CD4-positive, alpha-beta memory T cell (primary cell): ENCODE data around the gene SPEM1. TPM values are rescaled to one million over a fixed set of nuclear protein-coding genes. Genes with fewer than 3 reads are reported as not detected.
"Not testable (repeated sequence)": the region's sequence is repeated elsewhere in the genome, so short reads cannot be mapped to it uniquely, and the experiment has no call there.

ENCODE experiments used
- CTCF ChIA-PET: fragments of 350-600 bp; sonication (Branson Sonifier 250); formaldehyde crosslinking; loops from one replicate; lab custom pipeline; 2021; ENCODE audit warnings: inconsistent platforms; ENCODE audit not compliant: partially characterized antibody; lab: Charles Lee
- POLR2A ChIA-PET: fragments of 350-600 bp; sonication (Branson Sonifier 250); formaldehyde crosslinking; loops from one replicate; lab custom pipeline; 2021; ENCODE audit not compliant: partially characterized antibody; lab: Charles Lee
- DNase-seq, 5 donors: peaks; one replicate each; pipeline versions ENCODE4 v3.0.0 to v3.0.0-alpha.2; 2020 to 2022; ENCODE audit warnings: mixed read lengths in 1 of 5
- H3K27ac ChIP-seq: one replicate; pipeline ENCODE4 v1.7.0; 2013; ENCODE audit warnings: low read depth, low read length
- H3K27me3 ChIP-seq: 2 replicates; pipeline ENCODE4 v1.7.0; 2013; ENCODE audit warnings: mild to moderate bottlenecking, low read length, moderate library complexity; ENCODE audit not compliant: insufficient read depth
- H3K36me3 ChIP-seq: 2 replicates; pipeline ENCODE4 v1.7.0; 2013; ENCODE audit warnings: mild to moderate bottlenecking, low read length, moderate library complexity; ENCODE audit not compliant: insufficient read depth
- H3K4me1 ChIP-seq: 2 replicates; pipeline ENCODE4 v1.7.0; 2013; ENCODE audit warnings: mild to moderate bottlenecking, low read length, moderate library complexity; ENCODE audit not compliant: insufficient read depth
- H3K4me3 ChIP-seq, 2 donors: one replicate each; pipeline ENCODE4 v1.7.0; 2013; ENCODE audit warnings: low read length in 2 of 2, mild to moderate bottlenecking in 1 of 2
- H3K9me3 ChIP-seq, 2 donors: one replicate each; pipeline ENCODE4 v1.7.0; 2013; ENCODE audit warnings: low read length in 2 of 2, control low read depth in 1 of 2; ENCODE audit not compliant: control insufficient read depth in 1 of 2
- H3K27ac Mint-ChIP-seq, 7 donors: one replicate each; pipeline ENCODE4 v1.8.0; 2020 to 2021; ENCODE audit warnings: mixed read lengths in 7 of 7, mild to moderate bottlenecking in 6 of 7, inconsistent platforms in 3 of 7, moderate library complexity in 3 of 7
- H3K27me3 Mint-ChIP-seq, 2 donors: one replicate each; pipeline ENCODE4 v1.8.0; 2020 to 2021; ENCODE audit warnings: mixed read lengths in 2 of 2
- H3K36me3 Mint-ChIP-seq, 2 donors: one replicate each; pipeline ENCODE4 v1.8.0; 2020 to 2021; ENCODE audit warnings: mixed read lengths in 2 of 2, inconsistent platforms in 1 of 2, mild to moderate bottlenecking in 1 of 2
- H3K4me1 Mint-ChIP-seq, 4 donors: one replicate each; pipeline ENCODE4 v1.8.0; 2020 to 2021; ENCODE audit warnings: mixed read lengths in 4 of 4, mild to moderate bottlenecking in 1 of 4
- H3K4me3 Mint-ChIP-seq, 8 donors: one replicate each; pipeline ENCODE4 v1.8.0; 2020 to 2021; ENCODE audit warnings: mixed read lengths in 8 of 8, mild to moderate bottlenecking in 7 of 8, moderate library complexity in 6 of 8, inconsistent platforms in 3 of 8
- H3K9me3 Mint-ChIP-seq, 8 donors: one replicate each; pipeline ENCODE4 v1.8.0; 2020 to 2021; ENCODE audit warnings: mixed read lengths in 8 of 8, mild to moderate bottlenecking in 5 of 8, inconsistent platforms in 3 of 8, moderate library complexity in 1 of 8
- intact Hi-C: fragments of 100-400 bp; cut with micrococcal nuclease; formaldehyde crosslinking; loops from one replicate; pipeline ENCODE4 v1.15.1; 2023
- polyA plus RNA-seq, 2 donors: library from polyadenylated mRNA; unstranded; fragments of 300-500 nt; fragmentation: Illumina TruSeq; gene quantifications; one replicate each; pipeline ENCODE4 v1.2.3, GENCODE V29; 2021
- total RNA-seq, 2 experiments: library from RNA; stranded (reverse); gene quantifications; one replicate each; pipeline ENCODE4 v1.2.3, GENCODE V29; 2021

The SPEM1 gene
- total and polyA plus RNA-seq, 4 experiments from 2014 or later, result not detected

DNA sequence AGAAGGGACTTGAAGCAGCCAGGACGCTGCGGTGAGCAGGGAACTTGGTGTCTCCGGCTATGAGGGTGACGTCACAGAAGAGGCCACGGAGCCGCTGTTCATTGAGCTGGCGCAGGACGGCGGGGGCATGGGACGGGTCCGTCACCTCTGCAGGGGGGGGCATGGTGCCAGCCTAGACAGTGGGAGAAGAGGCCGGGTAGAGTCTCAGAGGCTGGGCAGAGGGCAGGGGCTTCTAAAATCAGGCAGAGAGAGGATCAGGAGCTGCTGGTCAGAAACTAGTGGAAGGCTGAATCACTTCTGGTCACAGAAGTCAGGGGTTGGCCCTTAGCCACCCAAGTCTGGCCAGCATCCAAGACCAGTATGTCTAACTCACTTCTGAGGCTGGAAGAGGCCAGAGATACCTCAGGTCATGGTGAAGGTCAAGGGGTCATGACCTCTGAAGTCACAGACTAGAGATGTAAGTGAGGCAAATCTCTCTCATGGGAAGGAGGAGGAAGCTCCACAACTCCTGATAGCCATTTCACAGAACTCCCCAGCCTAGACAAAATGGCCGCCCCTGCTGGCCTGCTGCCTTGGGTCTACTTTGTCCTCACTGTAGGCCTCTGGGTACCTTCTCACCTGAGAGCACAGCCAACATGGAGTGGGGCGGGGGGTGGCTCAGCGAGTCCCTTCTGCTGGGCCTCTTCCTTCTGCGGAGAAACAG lies 46.7 kb downstream of the SPEM1 start:
- Mint-ChIP-seq H3K4me1 (peaks cover 4 to 18% (median 6%) of the 10 kb centered on the region in 4 donors), H3K27me3 (no peaks in the 10 kb centered on the region), H3K4me3 (no peak overlapping the region), H3K9me3 (no peaks in the 10 kb centered on the region), H3K36me3 (peaks cover 3 to 28% of the 10 kb centered on the region in 2 donors), H3K27ac (peak overlapping the region in 1 of 7 donors; percentile 40)
- CTCF ChIA-PET, result interaction anchor here (1.6 kb wide), 2 partner anchors 9 to 30 kb away, joined by 3 to 4 read pairs; no protein-coding TSS in a partner anchor
- peaks cover 6% of the 10 kb centered on the region for H3K36me3 ChIP-seq
- no peak for DNase-seq
- no peak overlapping the region for H3K4me3 ChIP-seq
- H3K27me3 ChIP-seq, result no peaks in the 10 kb centered on the region
- peaks cover 8% of the 10 kb centered on the region for H3K4me1 ChIP-seq
- POLR2A ChIA-PET, result interaction anchor here (0.8 to 23.4 kb wide), 2 partner anchors 11 to 15 kb away, joined by 3 to 398 read pairs; partner anchors contain the start of genes POLR2A, SLC35G6 and ZBTB4
- intact Hi-C loops, result no loop called here
- H3K9me3 ChIP-seq, result no peaks in the 10 kb centered on the region
- no peak overlapping the region for H3K27ac ChIP-seq

DNA sequence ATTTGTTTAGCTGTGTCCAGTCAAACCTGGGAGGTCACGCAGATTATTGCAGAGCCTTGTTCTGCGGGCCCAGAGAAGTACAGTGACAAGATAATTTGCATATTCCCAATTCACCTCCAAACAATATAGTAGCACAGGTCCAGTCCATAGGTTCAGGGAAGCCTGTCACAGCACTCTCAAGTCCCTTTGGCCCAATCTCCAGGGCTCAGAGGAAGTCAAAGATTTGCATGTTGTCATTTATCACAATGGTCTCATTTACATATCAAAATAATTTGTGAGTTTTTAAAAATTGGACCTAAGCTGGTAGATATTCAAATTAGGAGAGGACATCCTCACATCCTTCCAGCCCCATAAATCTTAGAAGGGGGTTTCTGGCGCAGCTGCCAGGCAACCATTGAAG lies 47.4 kb downstream of the SPEM1 start:
- no peaks in the 10 kb centered on the region for H3K9me3 ChIP-seq
- ChIA-PET POLR2A (interaction anchor here (23.4 kb wide), 1 partner anchor 14 kb away, joined by 398 read pairs; the partner anchor contains the start of genes POLR2A, SLC35G6 and ZBTB4), CTCF (interaction anchor here (0.5 to 1.6 kb wide), 3 partner anchors 9 to 55 kb away, joined by 3 to 4 read pairs (median 3); no protein-coding TSS in a partner anchor)
- Mint-ChIP-seq H3K4me1 (peaks cover 7 to 23% (median 10%) of the 10 kb centered on the region in 4 donors), H3K36me3 (peaks cover 3 to 26% of the 10 kb centered on the region in 2 donors), H3K27ac (peak overlapping the region in 2 of 7 donors; percentile 26 to 40), H3K27me3 (no peaks in the 10 kb centered on the region), H3K4me3 (no peak overlapping the region), H3K9me3 (no peaks in the 10 kb centered on the region)
- H3K4me1 ChIP-seq, result peaks cover 10% of the 10 kb centered on the region
- no peaks in the 10 kb centered on the region for H3K27me3 ChIP-seq
- no peak overlapping the region for H3K27ac ChIP-seq
- intact Hi-C loops, result no loop called here
- H3K36me3 ChIP-seq, result peaks cover 6% of the 10 kb centered on the region
- H3K4me3 ChIP-seq, result no peak overlapping the region
- DNase-seq, result no peak

GRCh38 chr17:7468290-7468689 lies 48.2 kb downstream of the SPEM1 start:
- CTCF ChIA-PET, result interaction anchor here (0.5 to 1.6 kb wide), 3 partner anchors 8 to 54 kb away, joined by 3 to 4 read pairs (median 3); no protein-coding TSS in a partner anchor

DNA sequence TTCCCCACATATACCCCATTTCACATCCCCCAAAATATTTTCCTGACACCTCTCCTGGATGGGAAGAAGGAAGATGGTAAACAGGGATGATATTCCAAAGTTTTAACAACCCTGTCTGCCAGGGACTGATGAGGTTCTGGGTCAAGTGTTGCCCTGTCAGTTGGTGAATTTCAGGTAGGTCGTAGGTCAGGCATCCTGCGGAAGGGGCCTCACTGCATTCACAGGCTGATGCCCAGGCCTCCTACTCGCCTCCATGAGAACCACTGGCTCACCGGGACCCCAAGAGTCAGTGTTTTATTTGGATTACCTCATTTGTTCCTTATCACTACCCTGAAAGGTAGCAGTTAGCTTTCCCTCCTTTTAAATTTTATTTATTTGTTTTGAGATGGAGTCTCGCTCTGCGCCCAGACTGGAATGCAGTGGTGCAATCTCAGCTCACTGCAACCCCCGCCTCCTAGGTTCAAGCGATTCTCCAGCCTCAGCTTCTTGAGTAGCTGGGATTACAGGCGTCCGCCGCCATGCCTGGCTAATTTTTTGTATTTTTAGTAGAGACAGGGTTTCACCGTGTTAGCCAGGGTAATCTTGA lies 48.8 kb downstream of the SPEM1 start:
- Histone ChIP-seq H3K4me3 (no peak overlapping the region), H3K36me3 (peaks cover 6% of the 10 kb centered on the region), H3K27me3 (no peaks in the 10 kb centered on the region), H3K9me3 (no peaks in the 10 kb centered on the region), H3K4me1 (peaks cover 10% of the 10 kb centered on the region), H3K27ac (no peak overlapping the region)
- no peaks in the 10 kb centered on the region for H3K9me3 Mint-ChIP-seq
- POLR2A ChIA-PET, result interaction anchor here (23.4 kb wide), 1 partner anchor 13 kb away, joined by 398 read pairs; the partner anchor contains the start of genes POLR2A, SLC35G6 and ZBTB4
- H3K4me1 Mint-ChIP-seq, result peaks cover 7 to 36% (median 10%) of the 10 kb centered on the region in 4 donors
- intact Hi-C loops, result no loop called here
- peaks cover 3 to 21% of the 10 kb centered on the region in 2 donors for H3K36me3 Mint-ChIP-seq
- no peak overlapping the region for H3K4me3 Mint-ChIP-seq
- H3K27ac Mint-ChIP-seq, result peak overlapping the region in 1 of 7 donors; percentile 23
- DNase-seq, result no peak
- CTCF ChIA-PET, result interaction anchor here (1.6 kb wide), 1 partner anchor 32 kb away, joined by 4 read pairs; no protein-coding TSS in a partner anchor
- H3K27me3 Mint-ChIP-seq, result no peaks in the 10 kb centered on the region

More at GRCh38 chr17:7468290-7468689, 48.2 kb downstream of the SPEM1 start:
- intact Hi-C loops, result no loop called here
- DNase-seq, result no peak
- Mint-ChIP-seq H3K9me3 (no peaks in the 10 kb centered on the region), H3K27ac (peak overlapping the region in 2 of 7 donors; percentile 23 to 41), H3K4me3 (no peak overlapping the region), H3K36me3 (peaks cover 3 to 25% of the 10 kb centered on the region in 2 donors), H3K27me3 (no peaks in the 10 kb centered on the region), H3K4me1 (peaks cover 7 to 30% (median 10%) of the 10 kb centered on the region in 4 donors)
- H3K4me1 ChIP-seq, result peaks cover 10% of the 10 kb centered on the region
- H3K27ac ChIP-seq, result no peak overlapping the region
- no peaks in the 10 kb centered on the region for H3K9me3 ChIP-seq
- no peak overlapping the region for H3K4me3 ChIP-seq
- POLR2A ChIA-PET, result interaction anchor here (23.4 kb wide), 1 partner anchor 14 kb away, joined by 398 read pairs; the partner anchor contains the start of genes POLR2A, SLC35G6 and ZBTB4
- H3K36me3 ChIP-seq, result peaks cover 6% of the 10 kb centered on the region
- H3K27me3 ChIP-seq, result no peaks in the 10 kb centered on the region

GRCh38 chr17:7469843-7470242 lies 49.7 kb downstream of the SPEM1 start:
- H3K9me3 ChIP-seq, H3K4me3 Mint-ChIP-seq, H3K27me3 Mint-ChIP-seq, H3K36me3 ChIP-seq, H3K27ac ChIP-seq, H3K27me3 ChIP-seq, DNase-seq, H3K4me3 ChIP-seq, intact Hi-C loops, H3K27ac Mint-ChIP-seq, H3K9me3 Mint-ChIP-seq, CTCF ChIA-PET: not testable (repeated sequence)
- H3K36me3 Mint-ChIP-seq, result peaks cover 3 to 18% of the 10 kb centered on the region in 2 donors
- POLR2A ChIA-PET, result interaction anchor here (23.4 kb wide), 1 partner anchor 12 kb away, joined by 398 read pairs; the partner anchor contains the start of genes POLR2A, SLC35G6 and ZBTB4
- H3K4me1 ChIP-seq, result peaks cover 15% of the 10 kb centered on the region
- H3K4me1 Mint-ChIP-seq, result peaks cover 8 to 41% (median 11%) of the 10 kb centered on the region in 4 donors

GRCh38 chr17:7470457-7470973 lies 50.4 kb downstream of the SPEM1 start:
- H3K9me3 Mint-ChIP-seq, H3K36me3 ChIP-seq, DNase-seq, H3K4me3 Mint-ChIP-seq, H3K27me3 ChIP-seq, H3K4me3 ChIP-seq, CTCF ChIA-PET, H3K27me3 Mint-ChIP-seq, H3K9me3 ChIP-seq, H3K27ac ChIP-seq, intact Hi-C loops: not testable (repeated sequence)
- H3K36me3 Mint-ChIP-seq, result peaks cover 2 to 17% of the 10 kb centered on the region in 2 donors
- POLR2A ChIA-PET, result interaction anchor here (1.1 to 23.4 kb wide), 4 partner anchors 11 to 44 kb away, joined by 3 to 398 read pairs (median 4); partner anchors contain the start of genes POLR2A, SLC35G6, TMEM102 and ZBTB4
- H3K27ac Mint-ChIP-seq, result peak overlapping the region in 3 of 7 donors; percentile 16 to 66 (median 29)
- peaks cover 8 to 43% (median 14%) of the 10 kb centered on the region in 4 donors for H3K4me1 Mint-ChIP-seq
- H3K4me1 ChIP-seq, result peaks cover 18% of the 10 kb centered on the region
